Right atrium auricular region (tissue), 2 donors: ENCODE results near the gene PCDHGB6. TPM values are rescaled to one million over a fixed set of nuclear protein-coding genes. Genes with fewer than 3 reads are reported as not detected.

Source experiments
- DNase-seq: peaks from one replicate; pipeline ENCODE4 v3.0.0-alpha.2; 2019; ENCODE audit warnings: low spot score
- H3K27ac ChIP-seq, 2 donors: fragments of 200-600 bp; sonication (generic); 1 replicate in 1 of 2; 2 replicates in 1 of 2; pipeline ENCODE4 v1.5.1; 2016 to 2019
- H3K27me3 ChIP-seq, 2 donors: fragments of 200-600 bp; sonication (generic); one replicate each; pipeline versions ENCODE4 v1.5.1 to v1.6.0; 2017 to 2019
- H3K36me3 ChIP-seq: fragments of 200-600 bp; sonication (generic); one replicate; pipeline ENCODE4 v1.5.1; 2016
- H3K4me1 ChIP-seq, 2 donors: fragments of 200-600 bp; sonication (generic); one replicate each; pipeline versions ENCODE4 v1.5.1 to v1.6.0; 2017 to 2019
- H3K4me3 ChIP-seq, 2 donors: fragments of 200-600 bp; sonication (generic); 1 replicate in 1 of 2; 2 replicates in 1 of 2; pipeline ENCODE4 v1.5.1; 2017 to 2019; ENCODE audit warnings: mild to moderate bottlenecking in 1 of 2, moderate library complexity in 1 of 2
- H3K9me3 ChIP-seq, 2 donors: fragments of 200-600 bp; sonication (generic); one replicate each; pipeline ENCODE4 v1.5.1; 2019
- total RNA-seq, 2 donors: library from RNA; depleted of rRNA; stranded (reverse); fragments of >200 nt; gene quantifications; one replicate each; pipeline ENCODE4 v1.1.0, GENCODE V29; 2016
- TF ChIP-seq, protein P1 (sequence below), 2 donors: fragments of 200-600 bp; sonication (generic); IDR thresholded peaks; one replicate each; pipeline ENCODE4 v1.5.1; 2019; ENCODE audit warnings: antibody characterized with exemption in 2 of 2

PCDHGB6 gene
- total RNA-seq, 2 donors from 2014 or later = 5.0 to 7.1 TPM

DNA sequence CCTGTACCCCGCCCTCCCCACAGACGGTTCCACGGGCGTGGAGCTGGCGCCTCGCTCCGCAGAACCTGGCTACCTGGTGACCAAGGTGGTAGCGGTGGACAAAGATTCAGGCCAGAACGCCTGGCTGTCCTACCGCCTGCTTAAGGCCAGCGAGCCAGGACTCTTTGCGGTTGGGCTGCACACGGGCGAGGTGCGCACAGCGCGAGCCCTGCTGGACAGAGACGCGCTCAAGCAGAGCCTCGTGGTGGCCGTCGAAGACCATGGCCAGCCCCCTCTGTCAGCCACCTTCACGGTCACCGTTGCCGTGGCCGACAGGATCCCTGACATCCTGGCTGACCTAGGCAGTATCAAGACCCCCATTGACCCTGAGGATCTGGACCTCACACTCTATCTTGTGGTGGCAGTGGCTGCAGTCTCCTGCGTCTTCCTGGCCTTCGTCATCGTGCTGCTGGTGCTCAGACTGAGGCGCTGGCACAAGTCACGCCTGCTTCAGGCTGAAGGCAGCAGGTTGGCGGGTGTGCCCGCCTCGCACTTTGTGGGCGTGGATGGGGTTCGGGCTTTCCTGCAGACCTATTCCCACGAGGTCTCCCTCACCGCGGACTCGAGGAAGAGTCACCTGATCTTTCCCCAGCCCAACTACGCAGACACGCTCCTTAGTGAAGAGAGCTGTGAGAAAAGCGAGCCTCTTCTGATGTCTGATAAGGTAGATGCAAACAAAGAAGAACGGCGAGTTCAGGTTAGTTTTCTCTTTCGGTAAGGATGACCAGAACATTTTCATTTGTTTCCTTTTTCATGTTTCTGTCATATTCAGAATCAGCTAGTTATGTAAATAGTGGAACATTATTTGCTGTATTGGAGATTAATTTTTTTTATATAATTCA lies 41.6 kb upstream of the PCDHGB6 start:
- Histone ChIP-seq H3K4me3 (no peak overlapping the region), H3K27me3 (no peaks in the 10 kb centered on the region), H3K36me3 (no peaks in the 10 kb centered on the region), H3K4me1 (no peaks in the 10 kb centered on the region), H3K27ac (no peak overlapping the region), H3K9me3 (peaks cover 20 to 95% of the 10 kb centered on the region in 2 donors)
- DNase-seq = no peak
- TF ChIP-seq, protein P1, sequence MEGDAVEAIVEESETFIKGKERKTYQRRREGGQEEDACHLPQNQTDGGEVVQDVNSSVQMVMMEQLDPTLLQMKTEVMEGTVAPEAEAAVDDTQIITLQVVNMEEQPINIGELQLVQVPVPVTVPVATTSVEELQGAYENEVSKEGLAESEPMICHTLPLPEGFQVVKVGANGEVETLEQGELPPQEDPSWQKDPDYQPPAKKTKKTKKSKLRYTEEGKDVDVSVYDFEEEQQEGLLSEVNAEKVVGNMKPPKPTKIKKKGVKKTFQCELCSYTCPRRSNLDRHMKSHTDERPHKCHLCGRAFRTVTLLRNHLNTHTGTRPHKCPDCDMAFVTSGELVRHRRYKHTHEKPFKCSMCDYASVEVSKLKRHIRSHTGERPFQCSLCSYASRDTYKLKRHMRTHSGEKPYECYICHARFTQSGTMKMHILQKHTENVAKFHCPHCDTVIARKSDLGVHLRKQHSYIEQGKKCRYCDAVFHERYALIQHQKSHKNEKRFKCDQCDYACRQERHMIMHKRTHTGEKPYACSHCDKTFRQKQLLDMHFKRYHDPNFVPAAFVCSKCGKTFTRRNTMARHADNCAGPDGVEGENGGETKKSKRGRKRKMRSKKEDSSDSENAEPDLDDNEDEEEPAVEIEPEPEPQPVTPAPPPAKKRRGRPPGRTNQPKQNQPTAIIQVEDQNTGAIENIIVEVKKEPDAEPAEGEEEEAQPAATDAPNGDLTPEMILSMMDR (IDR thresholded peaks at IDR 0.05) = no peak

DNA sequence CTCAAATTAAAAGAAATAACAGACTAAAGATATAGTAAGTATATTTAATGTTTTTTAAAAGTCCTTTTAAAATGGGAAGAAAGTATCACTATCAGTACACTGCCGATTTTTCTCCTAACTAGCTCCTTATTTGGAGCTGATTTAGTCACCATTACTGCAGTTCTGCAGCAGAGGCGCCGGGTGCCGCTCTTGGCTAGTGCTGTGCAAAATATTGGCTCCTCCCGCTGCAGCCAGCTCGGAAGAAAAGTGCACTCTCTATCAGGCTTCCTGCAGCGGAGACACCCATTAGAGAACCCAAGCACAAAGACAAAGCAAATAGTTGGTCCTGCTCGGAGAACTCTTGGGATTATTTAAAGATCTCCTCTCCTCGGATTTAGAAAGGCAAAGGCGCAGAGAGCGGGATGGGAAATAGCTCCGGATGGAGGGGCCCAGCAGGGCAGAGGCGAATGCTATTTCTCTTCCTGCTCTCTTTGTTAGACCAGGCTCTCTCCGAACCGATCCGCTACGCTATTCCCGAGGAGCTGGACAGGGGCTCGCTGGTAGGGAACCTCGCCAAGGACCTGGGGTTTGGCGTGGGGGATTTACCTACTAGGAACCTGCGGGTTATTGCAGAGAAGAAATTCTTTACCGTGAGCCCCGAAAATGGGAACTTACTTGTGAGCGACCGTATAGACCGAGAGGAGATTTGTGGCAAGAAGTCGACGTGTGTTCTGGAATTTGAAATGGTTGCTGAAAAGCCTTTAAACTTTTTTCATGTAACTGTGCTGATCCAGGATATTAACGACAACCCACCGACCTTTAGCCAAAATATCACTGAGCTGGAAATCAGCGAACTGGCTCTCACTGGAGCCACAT lies 37.6 kb upstream of the PCDHGB6 start, which contains the start of gene PCDHGB3:
TSS of gene PCDHGB3 (plus strand) at position 249 of the 855 bp plus-strand sequence. CDS start at position 402, 153 bp downstream.
- TF ChIP-seq, protein P1 (IDR thresholded peaks at IDR 0.05) = peak; percentile 31 to 55
- Histone ChIP-seq H3K4me1 (no peaks in the 10 kb centered on the region), H3K9me3 (peaks cover 22 to 95% of the 10 kb centered on the region in 2 donors), H3K27me3 (no peaks in the 10 kb centered on the region), H3K4me3 (peak within 1 kb of the TSS; percentile 8 to 31), H3K27ac (peak within 1 kb of the TSS in 1 of 2 donors; percentile 24), H3K36me3 (no peaks in the 10 kb centered on the region)
- DNase-seq = no peak

DNA sequence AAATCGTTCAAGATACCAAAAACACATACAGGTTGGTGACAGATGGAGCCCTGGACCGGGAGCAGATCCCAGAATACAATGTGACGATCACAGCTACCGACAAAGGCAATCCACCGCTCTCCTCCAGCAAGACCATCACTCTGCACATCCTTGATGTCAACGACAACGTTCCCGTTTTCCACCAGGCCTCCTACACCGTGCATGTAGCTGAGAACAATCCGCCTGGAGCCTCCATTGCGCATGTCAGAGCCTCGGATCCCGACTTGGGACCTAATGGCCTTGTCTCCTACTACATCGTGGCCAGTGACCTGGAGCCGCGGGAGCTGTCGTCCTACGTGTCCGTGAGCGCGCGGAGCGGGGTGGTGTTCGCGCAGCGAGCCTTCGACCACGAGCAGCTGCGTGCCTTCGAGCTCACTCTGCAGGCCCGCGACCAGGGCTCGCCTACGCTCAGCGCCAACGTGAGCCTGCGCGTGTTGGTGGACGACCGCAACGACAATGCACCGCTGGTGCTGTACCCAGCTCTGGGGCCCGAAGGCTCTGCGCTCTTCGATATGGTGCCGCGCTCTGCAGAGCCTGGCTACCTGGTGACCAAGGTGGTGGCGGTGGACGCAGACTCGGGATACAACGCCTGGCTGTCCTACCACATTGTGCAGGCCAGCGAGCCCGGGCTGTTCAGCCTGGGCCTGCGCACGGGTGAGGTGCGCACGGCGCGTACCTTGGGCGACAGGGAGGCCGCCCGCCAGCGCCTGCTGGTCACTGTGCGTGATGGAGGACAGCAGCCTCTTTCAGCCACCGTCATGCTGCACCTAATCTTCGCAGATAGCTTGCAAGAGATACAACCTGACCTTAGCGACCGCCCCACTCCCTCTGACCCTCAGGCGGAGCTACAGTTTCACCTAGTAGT lies 36.0 kb upstream of the PCDHGB6 start:
- no peak for DNase-seq
- no peaks in the 10 kb centered on the region for H3K4me1 ChIP-seq
- TF ChIP-seq, protein P1 (IDR thresholded peaks at IDR 0.05) = no peak
- H3K36me3 ChIP-seq = no peaks in the 10 kb centered on the region
- no peak overlapping the region for H3K27ac ChIP-seq
- H3K4me3 ChIP-seq = no peak overlapping the region
- no peaks in the 10 kb centered on the region for H3K27me3 ChIP-seq
- H3K9me3 ChIP-seq = peaks cover 15 to 91% of the 10 kb centered on the region in 2 donors

DNA sequence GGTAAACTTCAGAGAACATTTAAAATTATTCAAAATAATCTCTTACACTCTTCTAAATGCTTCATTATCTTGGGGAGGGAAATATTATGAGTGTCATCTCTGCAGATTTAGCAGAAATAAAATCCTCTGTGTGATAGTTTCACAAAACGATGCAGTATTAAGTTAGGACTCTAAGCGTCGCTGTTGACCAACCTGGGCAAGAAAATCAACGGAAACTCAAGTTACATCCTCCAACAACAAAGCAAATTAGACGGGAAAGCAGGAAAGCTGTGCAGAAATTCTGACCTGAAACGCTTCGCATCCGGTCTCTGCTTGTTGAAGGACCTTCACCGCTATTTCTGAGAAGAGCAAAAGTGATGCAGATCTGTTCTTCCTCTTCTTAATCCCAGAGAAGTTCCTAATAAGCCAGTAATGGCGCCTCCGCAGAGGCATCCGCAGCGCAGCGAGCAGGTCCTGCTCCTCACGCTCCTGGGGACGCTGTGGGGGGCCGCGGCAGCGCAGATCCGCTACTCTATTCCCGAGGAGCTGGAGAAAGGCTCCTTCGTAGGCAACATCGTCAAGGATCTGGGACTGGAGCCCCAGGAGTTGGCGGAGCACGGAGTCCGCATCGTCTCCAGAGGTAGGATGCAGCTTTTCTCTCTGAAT lies 34.0 kb upstream of the PCDHGB6 start, which contains the start of gene PCDHGA6:
TSS of gene PCDHGA6 (plus strand) at position 219 of the 645 bp plus-strand sequence. CDS start at position 412, 193 bp downstream.
- TF ChIP-seq, protein P1 (IDR thresholded peaks at IDR 0.05) = peak in 1 of 2 donors; percentile 62
- Histone ChIP-seq H3K9me3 (peaks cover 15 to 92% of the 10 kb centered on the region in 2 donors), H3K27ac (no peak within 1 kb of the TSS)

More for the DNA sequence above, 34.0 kb upstream of the PCDHGB6 start, which contains the start of gene PCDHGA6:
- Histone ChIP-seq H3K36me3 (no peaks in the 10 kb centered on the region), H3K4me1 (no peaks in the 10 kb centered on the region), H3K4me3 (peak within 1 kb of the TSS; percentile 10 to 35), H3K27me3 (no peaks in the 10 kb centered on the region)
- no peak for DNase-seq
